Endodermal cell (in vitro differentiated cells): ENCODE measurements around the gene PPP1R1B. TPM values are rescaled to one million over a fixed set of nuclear protein-coding genes. Genes with fewer than 3 reads are reported as not detected.

ENCODE experiments used
- DNase-seq: peaks from one replicate; pipeline ENCODE4 v3.0.0-alpha.2; 2017
- H3K27ac ChIP-seq: 2 replicates; pipeline ENCODE4 v1.5.1; 2013; ENCODE audit warnings: mild to moderate bottlenecking, low read depth, low read length, moderate library complexity
- H3K27me3 ChIP-seq: 2 replicates; pipeline ENCODE4 v1.6.1; 2013; ENCODE audit warnings: mild to moderate bottlenecking, low read length, moderate library complexity; ENCODE audit not compliant: insufficient read depth, control insufficient read depth, poor library complexity, severe bottlenecking
- H3K36me3 ChIP-seq: 2 replicates; pipeline ENCODE4 v1.7.0; 2013; ENCODE audit warnings: mild to moderate bottlenecking, low read length, moderate library complexity; ENCODE audit not compliant: control insufficient read depth, insufficient read depth
- H3K4me1 ChIP-seq: one replicate; pipeline ENCODE4 v1.7.0; 2013; ENCODE audit warnings: low read length; ENCODE audit not compliant: control insufficient read depth, insufficient read depth
- H3K4me3 ChIP-seq: 2 replicates; pipeline ENCODE4 v1.5.1; 2013; ENCODE audit warnings: mild to moderate bottlenecking, low read length, moderate library complexity
- H3K9ac ChIP-seq: 2 replicates; pipeline ENCODE4 v1.6.1; 2013; ENCODE audit warnings: mild to moderate bottlenecking, low read length, moderate library complexity; ENCODE audit not compliant: poor library complexity, severe bottlenecking; ENCODE audit errors: extremely low read depth
- H3K9me3 ChIP-seq: 2 replicates; pipeline ENCODE4 v1.6.1; 2013; ENCODE audit warnings: mild to moderate bottlenecking, low read length, moderate library complexity; ENCODE audit not compliant: control insufficient read depth
- H3K27ac Mint-ChIP-seq: 2 replicates; pipeline ENCODE4 v1.8.0; 2020; ENCODE audit warnings: mixed read lengths
- H3K27me3 Mint-ChIP-seq: 2 replicates; pipeline ENCODE4 v1.8.0; 2021; ENCODE audit warnings: mild to moderate bottlenecking, mixed read lengths; ENCODE audit not compliant: insufficient read depth
- H3K36me3 Mint-ChIP-seq: 2 replicates; pipeline ENCODE4 v1.8.0; 2020; ENCODE audit warnings: low read depth, mixed read lengths
- H3K4me1 Mint-ChIP-seq: 2 replicates; pipeline ENCODE4 v1.8.0; 2020; ENCODE audit warnings: mixed read lengths
- H3K4me3 Mint-ChIP-seq: 2 replicates; pipeline ENCODE4 v1.8.0; 2020; ENCODE audit warnings: mild to moderate bottlenecking, moderate library complexity, mixed read lengths
- H3K9me3 Mint-ChIP-seq: 2 replicates; pipeline ENCODE4 v1.8.0; 2020; ENCODE audit warnings: mild to moderate bottlenecking, mixed read lengths
- WGBS, 2 experiments: methylation state at CpG; one replicate each; pipeline versions ENCODE4 v1.1.5 to v1.1.7; 2013; ENCODE audit warnings: missing lambda C conversion rate in 2 of 2, mixed read lengths in 1 of 2; ENCODE audit not compliant: insufficient coverage in 1 of 2, insufficient read length in 1 of 2; 5-methylcytosine and 5-hydroxymethylcytosine counted together
- total RNA-seq, 2 donors: library from RNA; stranded (reverse); fragmentation: NEBNext Ultra II Directional in 1 of 2; extraction: Animal tissue kit (Norgen Biotek cat#: 25700) in 1 of 2; gene quantifications; 2 replicates in 1 of 2; 3 replicates in 1 of 2; pipeline ENCODE4 v1.2.1, GENCODE V29; 2021
- TF ChIP-seq, protein P1 (sequence below): fragments of 200-600 bp; sonication (generic); conservative IDR thresholded peaks from 2 replicates; pipeline ENCODE4 v1.5.0; 2021; ENCODE audit warnings: antibody characterized with exemption, mild to moderate bottlenecking

Gene PPP1R1B
- total RNA-seq, 2 donors from 2014 or later: 1.0 to 2.1 TPM

DNA sequence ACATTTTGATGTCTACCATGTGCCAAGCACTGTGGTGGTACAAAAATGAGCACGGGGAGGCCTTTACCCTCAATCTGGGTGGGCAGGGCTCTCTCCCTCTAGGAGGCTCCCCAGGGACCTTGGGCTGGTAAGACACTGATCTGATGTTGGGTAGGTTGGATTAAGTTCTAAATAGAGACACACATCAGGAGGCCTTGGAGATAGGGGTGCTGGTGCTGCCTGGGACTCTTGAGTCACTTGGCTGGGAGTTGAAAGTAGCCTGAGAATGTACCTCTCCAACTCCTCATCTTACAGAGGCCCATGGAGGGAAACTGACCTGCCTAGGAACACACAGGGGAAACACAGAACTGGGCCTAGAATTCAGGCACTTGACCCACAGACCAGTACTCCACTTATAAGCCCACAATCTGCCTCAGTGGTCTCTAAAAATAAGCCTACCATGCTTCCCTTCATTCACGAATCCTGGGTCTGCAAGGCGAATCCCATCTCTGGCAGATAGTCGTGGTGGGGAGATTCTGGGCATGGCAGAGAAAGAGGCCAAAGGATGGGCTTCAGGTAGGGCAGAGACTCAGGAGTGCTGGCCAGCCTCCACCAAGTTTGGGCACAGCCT is 17.2 kb upstream of the PPP1R1B start:
- Histone ChIP-seq H3K9ac (no peak overlapping the region), H3K36me3 (no peaks in the 10 kb centered on the region), H3K4me3 (no peak overlapping the region), H3K4me1 (no peaks in the 10 kb centered on the region), H3K27me3 (peaks cover 100% of the 10 kb centered on the region), H3K27ac (no peak overlapping the region), H3K9me3 (no peaks in the 10 kb centered on the region)
- TF ChIP-seq, protein P1, sequence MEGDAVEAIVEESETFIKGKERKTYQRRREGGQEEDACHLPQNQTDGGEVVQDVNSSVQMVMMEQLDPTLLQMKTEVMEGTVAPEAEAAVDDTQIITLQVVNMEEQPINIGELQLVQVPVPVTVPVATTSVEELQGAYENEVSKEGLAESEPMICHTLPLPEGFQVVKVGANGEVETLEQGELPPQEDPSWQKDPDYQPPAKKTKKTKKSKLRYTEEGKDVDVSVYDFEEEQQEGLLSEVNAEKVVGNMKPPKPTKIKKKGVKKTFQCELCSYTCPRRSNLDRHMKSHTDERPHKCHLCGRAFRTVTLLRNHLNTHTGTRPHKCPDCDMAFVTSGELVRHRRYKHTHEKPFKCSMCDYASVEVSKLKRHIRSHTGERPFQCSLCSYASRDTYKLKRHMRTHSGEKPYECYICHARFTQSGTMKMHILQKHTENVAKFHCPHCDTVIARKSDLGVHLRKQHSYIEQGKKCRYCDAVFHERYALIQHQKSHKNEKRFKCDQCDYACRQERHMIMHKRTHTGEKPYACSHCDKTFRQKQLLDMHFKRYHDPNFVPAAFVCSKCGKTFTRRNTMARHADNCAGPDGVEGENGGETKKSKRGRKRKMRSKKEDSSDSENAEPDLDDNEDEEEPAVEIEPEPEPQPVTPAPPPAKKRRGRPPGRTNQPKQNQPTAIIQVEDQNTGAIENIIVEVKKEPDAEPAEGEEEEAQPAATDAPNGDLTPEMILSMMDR: no peak
- no peak for DNase-seq
- peaks cover 97% of the 10 kb centered on the region for H3K27me3 Mint-ChIP-seq
- H3K27ac Mint-ChIP-seq: no peak overlapping the region
- 81 to 88% methylated on average over 4 of the region's 4 CpGs for WGBS, 2 experiments
- peaks cover 5% of the 10 kb centered on the region for H3K4me1 Mint-ChIP-seq
- H3K9me3 Mint-ChIP-seq: no peaks in the 10 kb centered on the region
- H3K36me3 Mint-ChIP-seq: no peaks in the 10 kb centered on the region
- H3K4me3 Mint-ChIP-seq: no peak overlapping the region

DNA sequence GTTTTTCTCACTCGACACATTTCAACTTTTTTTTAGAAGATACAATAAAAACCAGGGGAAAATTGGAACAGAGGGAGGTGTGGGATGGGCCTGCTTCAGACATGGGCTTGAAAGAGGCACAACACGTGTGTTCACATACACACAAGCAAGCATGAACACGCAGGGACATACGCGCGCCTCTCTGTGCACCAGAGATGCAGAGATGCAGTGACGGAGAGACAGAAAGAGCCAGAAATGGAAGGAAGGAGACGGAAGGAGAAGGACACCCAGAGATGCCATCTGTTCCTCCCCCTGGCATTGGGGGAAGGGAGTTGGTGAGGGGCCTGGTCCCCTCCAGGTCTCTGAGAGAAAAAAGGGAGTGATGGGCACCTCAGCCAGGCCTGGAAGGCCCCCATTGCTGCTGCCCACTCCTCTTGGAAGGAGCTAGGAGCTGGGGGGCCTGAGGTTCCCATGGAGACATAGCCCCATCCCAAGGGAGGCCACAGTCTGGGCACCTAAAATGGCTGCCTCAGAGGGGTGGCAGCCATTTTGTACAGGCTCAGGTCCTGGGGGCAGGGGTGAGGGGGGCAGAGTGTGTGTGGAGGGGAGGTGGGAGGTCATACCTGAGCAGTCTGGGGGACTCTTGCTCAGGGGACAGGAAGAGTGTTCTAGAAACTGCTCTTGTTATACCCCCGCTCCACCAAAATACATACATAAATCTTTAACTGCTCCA is 15.2 kb upstream of the PPP1R1B start:
- H3K9me3 Mint-ChIP-seq: no peaks in the 10 kb centered on the region
- no peak for DNase-seq
- H3K27ac ChIP-seq: no peak overlapping the region
- peaks cover 100% of the 10 kb centered on the region for H3K27me3 ChIP-seq
- H3K27me3 Mint-ChIP-seq: peaks cover 98% of the 10 kb centered on the region
- H3K27ac Mint-ChIP-seq: no peak overlapping the region
- H3K4me1 ChIP-seq: no peaks in the 10 kb centered on the region
- H3K4me3 ChIP-seq: no peak overlapping the region
- H3K36me3 ChIP-seq: no peaks in the 10 kb centered on the region
- H3K9ac ChIP-seq: no peak overlapping the region
- no peaks in the 10 kb centered on the region for H3K4me1 Mint-ChIP-seq
- H3K4me3 Mint-ChIP-seq: no peak overlapping the region
- TF ChIP-seq, protein P1: no peak
- WGBS, 2 experiments: 88 to 96% methylated on average over 8 to 9 of the region's 9 CpGs
- no peaks in the 10 kb centered on the region for H3K36me3 Mint-ChIP-seq
- no peaks in the 10 kb centered on the region for H3K9me3 ChIP-seq

DNA sequence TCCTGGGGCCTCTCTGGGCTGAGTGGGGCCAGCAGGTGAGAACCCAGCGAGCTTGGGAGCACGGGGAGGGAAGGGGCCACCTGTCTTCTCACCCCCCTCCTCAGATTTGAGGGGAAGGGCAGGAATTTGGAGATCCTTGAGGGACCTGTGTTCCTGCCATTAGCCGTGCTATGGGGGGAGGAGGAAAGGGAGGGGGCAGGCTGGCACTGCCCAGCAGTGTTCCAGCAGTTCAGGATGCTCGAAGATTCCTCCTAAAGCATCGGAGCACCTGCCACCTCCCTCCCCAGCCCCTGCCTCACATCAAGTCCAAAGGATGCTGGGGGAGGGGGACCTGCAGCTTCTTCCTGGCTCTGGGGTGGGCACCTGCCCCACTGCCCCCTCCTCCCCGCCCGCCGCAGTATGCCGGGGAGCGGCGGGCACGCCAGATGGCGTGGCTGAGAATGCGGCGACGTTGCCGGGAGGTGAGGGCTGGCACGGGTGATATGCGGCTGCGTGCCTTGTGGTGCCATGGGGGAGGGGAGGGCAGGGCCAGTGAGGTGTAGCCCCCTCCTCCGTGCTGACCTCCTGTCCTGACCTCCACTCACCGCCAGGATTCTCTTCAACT is 14.4 kb upstream of the PPP1R1B start:
- Mint-ChIP-seq H3K27me3 (peaks cover 98% of the 10 kb centered on the region), H3K4me3 (no peak overlapping the region), H3K27ac (no peak overlapping the region), H3K36me3 (no peaks in the 10 kb centered on the region), H3K9me3 (no peaks in the 10 kb centered on the region), H3K4me1 (no peaks in the 10 kb centered on the region)
- H3K9ac ChIP-seq: no peak overlapping the region
- no peaks in the 10 kb centered on the region for H3K36me3 ChIP-seq
- H3K27ac ChIP-seq: no peak overlapping the region
- no peaks in the 10 kb centered on the region for H3K4me1 ChIP-seq
- no peaks in the 10 kb centered on the region for H3K9me3 ChIP-seq
- peaks cover 100% of the 10 kb centered on the region for H3K27me3 ChIP-seq
- H3K4me3 ChIP-seq: no peak overlapping the region
- TF ChIP-seq, protein P1: no peak
- DNase-seq: no peak
- WGBS, 2 experiments: 78 to 85% methylated on average over 5 to 20 of the region's 22 CpGs
